HL-60 (cell line): ENCODE data around the gene RGS19.

Source experiments
- DNase-seq, 2 experiments: peaks; one replicate each; pipeline ENCODE4 v3.0.0-alpha.2; 2010 to 2020; ENCODE audit warnings: low read depth in 1 of 2, low spot score in 1 of 2
- H3K27ac ChIP-seq: fragments of 250-450 bp; sonication (Bioruptor Pico); replicated peaks from 2 replicates; pipeline ENCODE4 v1.5.1; 2020; ENCODE audit warnings: mild to moderate bottlenecking, moderate library complexity
- H3K27me3 ChIP-seq: fragments of 250-450 bp; sonication (Bioruptor Pico); 2 replicates; pipeline ENCODE4 v1.5.1; 2021; ENCODE audit warnings: mild to moderate bottlenecking, moderate library complexity; ENCODE audit not compliant: insufficient read depth, poor library complexity, severe bottlenecking
- H3K4me3 ChIP-seq: replicated peaks from 2 replicates; pipeline ENCODE4 v1.5.1; 2011; ENCODE audit warnings: mild to moderate bottlenecking, control low read depth, low read length; ENCODE audit not compliant: insufficient read depth
- CTCF ChIP-seq: IDR thresholded peaks from one replicate; pipeline ENCODE4 v1.5.1; 2011; ENCODE audit warnings: low read length, control low read depth, inconsistent platforms; ENCODE audit not compliant: insufficient read depth
- GABPA ChIP-seq: IDR thresholded peaks from 2 replicates; pipeline ENCODE4 v1.6.1; 2012; ENCODE audit warnings: low read depth
- POLR2AphosphoS5 ChIP-seq: IDR thresholded peaks from 2 replicates; pipeline ENCODE4 v1.6.1; 2012; ENCODE audit warnings: low read depth
- REST ChIP-seq: IDR thresholded peaks from 2 replicates; pipeline ENCODE4 v1.6.1; 2012; ENCODE audit warnings: low read depth; ENCODE audit not compliant: insufficient replicate concordance
- SPI1 ChIP-seq: IDR thresholded peaks from 2 replicates; pipeline ENCODE4 v1.6.1; 2012; ENCODE audit warnings: low read depth, mild to moderate bottlenecking, borderline replicate concordance

Gene RGS19

GRCh38 chr20:64049878-64050260 is 29.4 kb downstream of the RGS19 start:
- Histone ChIP-seq H3K27me3 (peaks cover 23% of the 10 kb centered on the region), H3K27ac (no peak overlapping the region), H3K4me3 (no peak overlapping the region)
- DNase-seq: no peak
- TF ChIP-seq SPI1 (no peak), POLR2AphosphoS5 (no peak), CTCF (no peak), GABPA (no peak), REST (no peak)

GRCh38 chr20:64049060-64049877 is 30.0 kb downstream of the RGS19 start, which contains the start of gene SOX18:
SOX18 (minus strand) TSS chr20:64049639; CDS start chr20:64049516, 123 bp downstream.
- H3K27me3 ChIP-seq: peaks cover 23% of the 10 kb centered on the region

More at GRCh38 chr20:64049060-64049877, 30.0 kb downstream of the RGS19 start, which contains the start of gene SOX18:
- peak in 1 of 2 experiments; percentile 50 for DNase-seq
- no peak within 1 kb of the TSS for H3K4me3 ChIP-seq
- TF ChIP-seq CTCF: no peak
- no peak for TF ChIP-seq POLR2AphosphoS5
- no peak for TF ChIP-seq GABPA
- TF ChIP-seq REST: no peak
- TF ChIP-seq SPI1: no peak
- no peak within 1 kb of the TSS for H3K27ac ChIP-seq
